ENCODE data around the gene CBX1.
"Not testable (repeated sequence)": the region's sequence is repeated elsewhere in the genome, so short reads cannot be mapped to it uniquely, and the experiment has no call there.

CBX1 gene

DNA sequence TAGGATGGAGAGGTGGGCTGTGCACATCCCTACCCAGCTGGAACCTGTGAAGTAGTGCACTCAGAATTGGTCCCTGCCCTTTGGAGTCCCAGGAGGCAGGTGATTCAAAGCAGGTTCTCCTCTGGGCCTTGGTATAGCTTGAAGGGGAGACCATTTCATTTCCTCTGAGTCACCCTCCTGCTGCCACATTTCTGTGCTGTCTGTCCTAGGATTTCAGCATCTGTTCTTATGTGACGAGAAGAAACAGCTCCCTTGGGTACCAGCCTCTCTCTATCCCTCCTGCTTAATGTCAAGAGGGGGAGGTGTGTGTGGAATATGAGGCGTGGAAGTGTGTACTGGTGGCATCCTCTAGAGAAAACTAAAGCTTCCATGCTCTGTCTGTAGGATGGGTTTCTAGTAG lies 58.1 kb downstream of the CBX1 start:
- DNase-seq (ENCODE audit: low read depth) = peak; percentile 29
- TF ChIP-seq, protein P1, sequence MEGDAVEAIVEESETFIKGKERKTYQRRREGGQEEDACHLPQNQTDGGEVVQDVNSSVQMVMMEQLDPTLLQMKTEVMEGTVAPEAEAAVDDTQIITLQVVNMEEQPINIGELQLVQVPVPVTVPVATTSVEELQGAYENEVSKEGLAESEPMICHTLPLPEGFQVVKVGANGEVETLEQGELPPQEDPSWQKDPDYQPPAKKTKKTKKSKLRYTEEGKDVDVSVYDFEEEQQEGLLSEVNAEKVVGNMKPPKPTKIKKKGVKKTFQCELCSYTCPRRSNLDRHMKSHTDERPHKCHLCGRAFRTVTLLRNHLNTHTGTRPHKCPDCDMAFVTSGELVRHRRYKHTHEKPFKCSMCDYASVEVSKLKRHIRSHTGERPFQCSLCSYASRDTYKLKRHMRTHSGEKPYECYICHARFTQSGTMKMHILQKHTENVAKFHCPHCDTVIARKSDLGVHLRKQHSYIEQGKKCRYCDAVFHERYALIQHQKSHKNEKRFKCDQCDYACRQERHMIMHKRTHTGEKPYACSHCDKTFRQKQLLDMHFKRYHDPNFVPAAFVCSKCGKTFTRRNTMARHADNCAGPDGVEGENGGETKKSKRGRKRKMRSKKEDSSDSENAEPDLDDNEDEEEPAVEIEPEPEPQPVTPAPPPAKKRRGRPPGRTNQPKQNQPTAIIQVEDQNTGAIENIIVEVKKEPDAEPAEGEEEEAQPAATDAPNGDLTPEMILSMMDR (conservative IDR thresholded peaks at IDR 0.05; ENCODE audit: low read length) = no peak
- H3K4me3 ChIP-seq (ENCODE audit: low read length) = no peak overlapping the region

DNA sequence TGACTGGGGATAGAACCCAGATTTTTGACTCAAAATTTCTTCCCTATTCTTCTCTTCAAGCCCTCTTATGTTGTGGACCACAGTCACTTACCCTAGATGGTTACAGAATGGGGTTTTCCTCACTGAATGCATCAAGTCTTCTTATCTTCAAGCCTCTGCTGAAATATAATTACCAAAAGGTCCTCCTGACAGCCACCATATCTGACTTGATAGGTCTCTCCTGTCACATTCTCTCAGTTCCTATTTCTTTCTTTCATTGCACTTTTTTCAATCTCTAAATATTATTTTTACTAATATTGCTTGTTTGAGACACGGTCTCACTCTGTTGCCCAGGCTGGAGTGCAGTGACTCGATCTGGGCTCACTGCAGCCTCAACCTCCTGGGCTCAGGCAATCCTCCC lies 62.6 kb downstream of the CBX1 start:
- no peak overlapping the region for H3K4me3 ChIP-seq (ENCODE audit: low read length)
- DNase-seq (ENCODE audit: low read depth) = no peak
- TF ChIP-seq, protein P1 (conservative IDR thresholded peaks at IDR 0.05; ENCODE audit: low read length) = no peak

DNA sequence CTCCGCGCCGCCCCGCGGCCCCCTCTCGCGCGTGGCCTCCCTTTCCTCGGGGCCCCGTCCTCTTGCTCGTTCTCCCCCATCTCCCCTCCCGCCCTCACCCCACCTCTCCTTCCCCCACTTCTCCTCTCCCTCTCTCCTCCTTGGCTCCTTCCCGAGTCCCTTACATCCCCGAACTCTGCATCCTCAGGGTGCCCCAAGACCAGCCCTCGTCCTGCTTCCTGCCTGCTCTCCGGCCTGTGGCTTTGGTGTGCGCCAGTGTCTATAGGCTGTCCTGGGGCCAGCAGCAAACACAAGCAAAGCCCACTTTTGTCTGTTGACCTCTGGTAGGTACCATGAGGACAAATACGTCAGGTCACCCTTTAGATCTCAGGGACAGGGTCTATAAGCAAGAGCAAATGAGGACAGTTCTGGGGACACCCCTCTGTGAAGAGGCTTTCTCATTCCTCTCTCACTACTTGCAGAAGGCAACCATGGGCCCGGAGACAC lies 63.4 kb downstream of the CBX1 start:
- peak; percentile 22 for DNase-seq (ENCODE audit: low read depth)
- H3K4me3 ChIP-seq (ENCODE audit: low read length) = peak overlapping the region; percentile 54
- TF ChIP-seq, protein P1 (conservative IDR thresholded peaks at IDR 0.05; ENCODE audit: low read length) = no peak

GRCh38 chr17:48037036-48037837 lies 64.0 kb downstream of the CBX1 start, which contains the start of gene COPZ2:
Gene COPZ2, minus strand, starts transcription at chr17:48037797. Its CDS starts 20 bp downstream, at chr17:48037777.
- TF ChIP-seq, protein P1 (conservative IDR thresholded peaks at IDR 0.05; ENCODE audit: low read length) = peak; percentile 56
- peak within 1 kb of the TSS; percentile 78 for H3K4me3 ChIP-seq (ENCODE audit: low read length)
- peak; percentile 69 for DNase-seq (ENCODE audit: low read depth)

DNA sequence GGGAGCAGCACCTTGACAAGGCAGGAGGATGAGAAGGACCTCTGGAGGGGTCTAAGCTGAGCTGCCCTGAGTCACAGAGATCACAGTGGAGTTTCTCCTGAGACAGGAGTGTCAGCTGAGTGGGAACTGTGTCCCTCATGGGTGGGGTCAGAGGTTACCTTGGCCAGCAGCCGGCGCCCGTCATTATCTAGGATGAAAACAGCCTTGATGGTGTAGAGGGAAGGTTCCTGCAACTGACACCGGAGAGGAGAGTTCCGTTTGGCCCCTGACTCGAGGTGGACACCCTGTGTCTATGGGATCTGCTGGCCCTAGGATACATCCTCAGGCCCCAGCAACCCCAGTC lies 64.6 kb downstream of the CBX1 start:
- TF ChIP-seq, protein P1 (conservative IDR thresholded peaks at IDR 0.05; ENCODE audit: low read length) = no peak
- no peak for DNase-seq (ENCODE audit: low read depth)
- peak overlapping the region; percentile 78 for H3K4me3 ChIP-seq (ENCODE audit: low read length)

DNA sequence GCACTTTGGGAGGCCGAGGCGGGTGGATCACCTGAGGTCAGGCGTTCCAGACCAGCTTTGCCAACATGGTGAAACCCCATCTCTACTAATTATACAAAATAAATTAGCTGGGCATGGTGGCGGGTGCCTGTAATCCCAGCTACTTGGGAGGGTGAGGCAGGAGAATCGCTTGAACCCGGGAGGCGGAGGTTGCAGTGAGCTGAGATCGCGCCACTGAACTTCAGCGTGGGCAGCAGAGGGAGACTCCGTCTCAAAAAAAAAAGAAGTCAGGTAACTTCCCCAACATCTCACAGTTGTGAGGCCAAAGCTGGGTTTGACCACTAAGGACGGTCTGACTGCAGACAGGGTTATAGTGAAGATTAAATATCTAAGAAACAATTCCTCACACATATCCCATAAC lies 66.5 kb downstream of the CBX1 start:
- H3K4me3 ChIP-seq (ENCODE audit: low read length); DNase-seq (ENCODE audit: low read depth): not testable (repeated sequence)

- TF ChIP-seq, protein P1 (conservative IDR thresholded peaks at IDR 0.05; ENCODE audit: low read length) = no peak
- no peak for DNase-seq (ENCODE audit: low read depth)
- no peak overlapping the region for H3K4me3 ChIP-seq (ENCODE audit: low read length)
These were observed 69.3 kb downstream of the CBX1 start for GRCh38 chr17:48031966-48032365.
